RCC 7860 (cell line): ENCODE results near the gene TMEM131.
"Not testable (repeated sequence)": the region's sequence is repeated elsewhere in the genome, so short reads cannot be mapped to it uniquely, and the experiment has no call there.

Source experiments
- DNase-seq: peaks from one replicate; pipeline ENCODE4 v3.0.0-alpha.2; 2015; ENCODE audit warnings: low spot score
- FAIRE-seq: peaks from 2 replicates; lab custom pipeline; 2012; peaks lifted over from hg19 to GRCh38; lab: Jason Lieb, UNC

The TMEM131 gene

DNA sequence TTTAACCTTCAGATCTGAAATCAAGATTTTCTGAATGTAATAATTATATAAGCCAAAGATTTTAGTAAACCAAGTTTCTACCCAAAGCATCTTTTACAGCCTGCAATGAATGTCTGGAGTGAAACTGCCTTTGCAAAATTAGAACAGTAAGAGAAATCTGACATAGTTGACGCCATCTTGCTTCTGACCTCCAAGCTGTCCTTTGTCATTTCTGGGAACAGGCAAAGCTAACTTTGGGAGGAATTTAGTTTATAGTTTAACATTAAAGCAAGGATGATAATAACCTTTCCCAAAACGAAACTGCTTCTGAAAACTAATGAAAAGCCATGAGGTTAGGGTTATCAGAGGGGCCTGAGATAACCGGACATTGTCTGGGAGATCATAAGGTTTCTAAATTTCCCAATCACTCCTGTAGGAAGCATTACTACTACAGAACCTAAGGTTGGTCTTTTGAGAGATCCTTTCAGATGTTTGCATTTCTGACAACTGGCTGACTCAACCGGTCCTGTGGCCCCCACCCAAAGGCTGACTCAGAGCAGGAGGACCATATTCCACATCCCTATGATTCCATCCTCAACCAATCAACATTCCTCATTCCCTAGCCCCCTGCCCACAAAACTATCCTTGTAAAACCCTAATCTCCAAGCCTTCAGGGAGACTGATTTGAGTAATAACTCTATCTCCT lies 124.5 kb downstream of the TMEM131 start:
- DNase-seq (peak; percentile 73), FAIRE-seq (no peak)

DNA sequence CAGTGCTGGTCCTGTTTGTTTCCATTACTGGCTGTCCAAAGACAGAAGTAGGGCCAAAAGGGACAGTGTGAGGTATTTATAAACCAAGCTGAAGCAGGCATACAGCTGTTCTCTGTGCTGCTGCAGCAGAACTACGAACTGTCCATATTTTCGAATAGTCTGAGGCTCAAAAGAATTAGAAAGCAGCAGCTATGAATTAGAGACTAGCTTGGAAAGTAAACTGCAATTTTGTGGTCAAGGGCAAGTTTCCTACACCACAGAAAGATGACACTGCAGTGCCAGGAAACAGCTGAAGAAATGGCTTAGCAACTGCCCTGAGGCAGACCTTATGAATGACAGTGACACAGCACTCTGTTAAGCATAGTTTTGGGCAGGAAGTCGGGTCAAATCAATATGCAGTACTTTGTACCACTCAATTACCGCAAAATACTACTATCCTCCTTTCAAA lies 125.3 kb downstream of the TMEM131 start:
- peak; percentile 89 for FAIRE-seq
- DNase-seq: peak; percentile 83

DNA sequence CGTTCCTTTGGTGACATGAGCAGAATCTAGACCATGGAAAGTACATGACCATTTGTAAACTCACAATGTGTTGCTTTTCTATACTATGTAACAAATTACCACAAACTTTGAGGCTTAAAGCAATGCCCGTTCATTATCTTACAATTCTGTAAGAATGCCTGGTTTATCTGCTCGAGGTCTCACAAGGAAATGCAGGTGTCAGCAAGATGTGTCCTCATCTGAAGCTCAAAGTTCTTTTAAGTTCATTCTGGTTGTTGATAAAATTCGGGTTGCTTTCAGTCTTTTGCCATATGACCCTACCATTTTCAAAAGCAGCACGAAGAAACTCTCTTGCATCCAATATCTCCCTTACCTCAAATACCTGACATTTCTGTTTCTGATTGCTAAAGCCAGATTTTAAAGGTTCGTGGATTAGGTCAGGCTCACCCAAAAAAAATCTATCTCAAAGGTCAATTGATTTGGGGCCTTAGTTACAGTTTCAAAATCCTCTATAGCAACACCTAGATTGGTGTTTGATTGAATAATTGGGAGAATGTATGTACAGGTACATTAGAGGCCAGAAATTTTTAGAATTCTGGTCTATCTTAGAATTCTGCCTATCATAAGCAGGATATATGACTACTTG lies 125.9 kb downstream of the TMEM131 start:
- no peak for FAIRE-seq
- DNase-seq: no peak

DNA sequence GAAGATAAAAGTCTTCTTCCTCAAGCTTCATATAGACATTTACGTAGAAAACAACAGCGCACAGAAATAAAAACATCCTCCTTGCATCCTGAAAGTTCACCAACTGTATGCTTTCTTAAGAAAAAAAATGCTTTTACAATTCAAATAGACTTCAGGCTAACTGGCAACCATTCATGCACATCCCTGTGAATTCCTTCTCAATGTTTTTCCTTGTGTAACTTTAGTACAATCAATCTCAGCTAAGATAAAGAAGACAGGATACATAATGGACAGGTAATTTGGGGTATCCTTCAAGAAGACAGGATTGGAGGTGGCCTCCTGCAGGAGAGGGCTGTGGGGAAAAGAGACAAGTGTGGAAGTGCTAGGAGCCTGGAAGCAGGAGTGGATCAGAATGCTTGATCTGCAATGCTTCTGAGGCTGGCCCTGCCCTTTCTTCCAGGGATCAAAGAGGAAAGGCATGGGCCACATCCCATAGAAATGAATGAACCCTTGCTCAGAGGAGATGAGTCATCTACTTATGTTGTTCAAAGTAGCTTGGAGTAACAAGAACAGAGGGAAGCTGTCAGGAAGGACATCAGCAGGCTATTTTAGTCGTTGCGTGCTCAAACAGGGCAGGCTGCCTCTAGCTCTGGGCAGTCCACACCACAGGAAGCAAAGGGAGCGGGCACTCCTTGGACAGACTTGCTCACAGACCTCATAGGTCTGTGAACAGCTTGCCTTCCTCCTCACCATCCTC lies 126.6 kb downstream of the TMEM131 start:
- FAIRE-seq: peak; percentile 90

DNA sequence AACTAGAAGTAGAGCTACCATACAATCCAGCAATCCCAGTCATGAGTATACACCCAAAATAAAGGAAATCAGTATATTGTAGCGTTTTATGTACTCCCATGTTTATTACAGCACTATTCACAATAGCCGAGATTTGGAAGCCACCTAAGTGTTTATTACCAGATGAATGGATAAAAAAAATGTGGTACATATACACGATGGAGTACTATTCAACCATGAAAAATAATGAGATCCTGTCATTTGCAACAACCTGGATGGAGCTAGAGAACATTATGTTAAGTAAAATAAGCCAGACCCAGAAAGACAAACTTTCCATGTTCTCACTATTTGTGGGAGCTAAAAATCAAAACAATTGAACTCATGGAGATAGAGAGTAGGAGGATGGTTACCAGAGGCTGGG lies 131.9 kb downstream of the TMEM131 start:
- FAIRE-seq: no peak
- DNase-seq: no peak

More for the DNA sequence above, 126.6 kb downstream of the TMEM131 start:
- peak; percentile 98 for DNase-seq

DNA sequence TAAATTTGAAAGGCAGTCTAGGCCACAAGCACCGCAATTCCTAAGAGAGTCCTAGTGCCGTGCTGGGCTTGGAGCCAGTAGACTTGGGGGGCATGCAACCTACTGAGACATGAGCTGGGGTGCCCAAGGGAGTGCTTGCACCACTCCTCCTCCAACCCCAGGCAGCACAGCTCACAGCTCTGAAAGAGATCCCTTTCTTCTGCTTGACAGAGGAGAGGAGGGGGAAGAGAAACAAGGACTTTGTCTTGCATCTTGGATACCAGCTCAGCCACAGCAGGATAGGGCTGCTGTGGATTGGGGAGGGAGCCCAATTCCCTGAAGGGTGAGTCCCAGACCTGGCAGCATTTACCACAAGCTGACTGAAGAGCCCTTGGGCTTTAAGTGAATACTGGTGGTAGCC lies 134.6 kb downstream of the TMEM131 start:
- no peak for DNase-seq
- no peak for FAIRE-seq

DNA sequence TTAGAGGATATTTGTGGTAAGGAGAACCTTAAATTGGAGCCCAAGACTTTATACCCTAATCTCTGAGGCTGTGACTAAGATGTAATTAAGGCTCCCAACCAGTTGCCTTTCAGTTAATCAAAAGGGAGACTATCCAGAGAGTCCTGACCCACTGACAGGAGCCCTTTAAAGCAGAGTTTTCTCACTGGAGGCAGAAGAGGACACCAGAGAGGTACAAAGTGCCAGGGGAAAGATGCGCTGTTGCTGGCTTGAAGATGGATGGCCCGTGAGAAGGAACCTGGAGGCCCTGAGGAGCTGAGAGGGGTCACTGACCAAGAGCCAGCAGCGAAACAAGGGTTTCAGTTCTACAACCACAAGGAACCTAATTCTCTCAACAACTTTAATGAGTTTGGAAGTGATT lies 137.3 kb downstream of the TMEM131 start:
- FAIRE-seq (no peak), DNase-seq (no peak)

DNA sequence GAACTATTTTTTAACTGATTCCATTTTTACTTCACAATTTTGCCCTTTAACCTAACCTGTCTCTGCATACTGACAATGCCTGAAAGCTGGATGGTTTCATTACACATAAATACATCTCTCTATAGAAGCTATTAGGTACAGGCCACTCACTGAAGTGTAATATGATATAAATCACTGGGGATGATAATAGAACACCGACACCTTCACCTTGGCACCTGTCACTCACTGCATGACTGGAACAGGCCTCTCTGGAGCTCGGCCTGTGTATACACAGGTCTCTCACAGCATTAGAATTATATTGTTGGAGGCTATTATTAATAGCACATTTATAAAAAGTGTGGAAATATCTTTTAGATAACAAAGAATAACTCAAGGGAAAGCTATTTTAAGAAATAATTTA lies 138.2 kb downstream of the TMEM131 start:
- no peak for DNase-seq
- no peak for FAIRE-seq

DNA sequence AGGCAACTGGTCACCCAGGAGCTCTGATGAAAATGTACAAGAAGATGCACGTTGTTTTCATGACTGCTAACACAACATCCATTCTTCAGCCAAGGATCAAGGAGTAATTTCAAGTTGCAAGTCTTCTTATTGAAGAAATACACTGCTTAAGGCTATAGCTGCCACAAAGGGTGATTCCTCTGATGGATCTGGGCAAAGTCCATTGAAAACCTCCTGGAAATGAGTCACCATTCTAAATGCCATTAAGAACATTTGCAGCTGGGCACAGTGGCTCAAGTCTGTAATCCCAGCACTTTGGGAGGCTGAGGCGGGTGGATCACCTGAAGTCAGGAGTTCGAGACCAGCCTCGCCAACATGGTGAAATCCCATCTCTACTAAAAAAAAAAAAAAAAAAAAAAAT lies 142.7 kb downstream of the TMEM131 start:
- DNase-seq: peak; percentile 50
- not testable (repeated sequence) for FAIRE-seq

DNA sequence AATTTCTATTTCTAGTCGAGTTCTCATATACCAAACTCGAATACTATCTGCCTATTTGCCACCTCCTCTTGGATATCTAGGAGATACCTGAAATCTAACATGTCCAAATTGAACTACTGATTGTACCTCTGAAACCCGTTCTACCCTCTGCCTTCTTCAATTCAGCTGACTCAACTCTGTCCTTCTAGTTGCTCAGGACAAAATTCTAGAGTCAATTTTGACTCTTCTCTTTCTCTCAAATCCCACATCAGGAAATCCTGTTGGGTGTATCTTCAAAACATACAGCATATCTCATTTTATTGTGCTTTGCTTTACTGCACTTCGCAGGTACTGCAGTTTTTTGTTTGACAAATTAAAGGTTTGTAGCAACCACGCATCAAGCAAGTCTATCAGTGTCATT lies 144.6 kb downstream of the TMEM131 start:
- DNase-seq (no peak), FAIRE-seq (no peak)

DNA sequence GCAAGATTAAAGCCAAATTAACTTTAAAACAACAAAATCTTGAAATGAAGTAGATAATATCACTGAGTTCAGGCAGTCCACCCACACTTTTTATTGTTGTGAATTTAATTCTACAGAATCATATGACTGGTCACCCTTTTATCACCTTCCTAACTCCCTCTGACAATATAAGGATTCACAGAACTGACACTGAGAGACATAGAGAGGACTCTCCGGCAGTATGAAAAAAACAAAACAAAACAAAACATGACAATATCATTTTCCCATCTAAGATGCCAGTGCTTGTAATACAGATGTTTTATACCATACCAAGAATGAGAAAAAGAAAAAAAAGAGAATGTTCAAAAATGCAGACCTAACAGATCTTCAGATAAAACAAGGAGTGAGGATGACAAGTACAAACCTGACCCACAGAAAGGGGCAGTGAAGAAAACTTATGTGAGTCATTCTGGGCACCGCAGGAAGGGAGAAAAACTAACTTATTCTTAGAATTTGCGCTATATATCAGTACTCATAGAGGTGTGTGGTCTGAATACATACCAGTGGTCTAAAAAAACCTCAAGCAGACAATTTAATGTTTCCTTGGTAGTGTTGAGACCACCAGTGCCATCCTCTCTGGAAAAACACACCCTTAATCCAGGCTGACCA lies 145.7 kb downstream of the TMEM131 start:
- peak; percentile 88 for FAIRE-seq

DNA sequence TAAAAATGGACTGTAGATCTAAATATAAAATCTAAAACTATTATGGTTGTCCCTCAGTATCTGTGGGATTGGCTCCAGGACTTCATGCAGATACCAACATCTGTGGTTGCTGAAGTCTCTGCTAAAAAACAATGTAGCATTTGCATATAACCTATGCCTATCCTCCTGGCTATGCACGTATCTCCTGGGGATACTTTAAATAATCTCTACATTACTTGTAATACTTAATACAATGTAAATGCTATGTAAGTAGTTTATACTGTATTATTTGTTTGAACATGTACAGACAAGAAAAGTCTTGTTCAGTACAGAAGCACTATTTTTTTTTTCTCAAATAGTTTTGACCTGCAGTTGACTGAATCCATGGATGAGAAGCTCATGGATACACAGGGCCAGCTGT lies 147.4 kb downstream of the TMEM131 start:
- FAIRE-seq: no peak

More for the DNA sequence above, 145.7 kb downstream of the TMEM131 start:
- peak; percentile 63 for DNase-seq

DNA sequence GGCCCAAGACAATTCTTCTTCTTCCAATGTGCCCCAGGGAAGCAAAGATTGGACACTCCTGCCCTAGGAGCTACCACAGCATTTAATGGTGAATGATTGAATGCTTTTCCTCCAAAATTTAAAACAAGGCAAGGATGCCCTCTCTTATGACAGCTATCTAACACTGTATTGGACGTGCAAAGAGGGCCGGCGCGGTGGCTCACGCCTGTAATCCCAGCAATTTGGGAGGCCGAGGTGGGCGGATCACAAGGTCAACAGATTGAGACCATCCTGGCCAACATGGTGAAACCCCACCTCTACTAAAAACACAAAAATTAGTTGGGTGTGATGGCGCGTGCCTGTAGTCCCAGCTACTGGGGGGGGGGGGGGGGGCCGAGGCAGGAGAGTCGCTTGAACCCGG lies 149.0 kb downstream of the TMEM131 start:
- not testable (repeated sequence) for FAIRE-seq, DNase-seq

More for the DNA sequence above, 147.4 kb downstream of the TMEM131 start:
- DNase-seq: no peak

DNA sequence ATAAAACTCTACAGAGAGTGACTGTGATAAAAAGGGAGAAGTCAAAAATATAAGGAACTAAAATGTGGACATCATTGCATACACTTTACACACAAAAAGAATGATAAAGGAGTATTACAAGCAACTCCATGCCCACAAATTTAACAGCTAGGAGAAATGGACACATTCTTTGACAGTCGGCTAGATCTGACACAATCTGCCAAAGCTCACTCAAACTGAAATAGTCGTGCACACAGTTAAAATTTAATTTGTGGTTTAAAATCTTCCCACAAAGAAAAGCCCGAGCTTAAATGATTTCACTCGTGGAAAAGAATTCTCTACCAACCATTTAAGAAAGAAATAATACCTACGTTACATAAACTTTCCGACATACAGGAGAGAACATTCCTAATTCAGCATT lies 149.9 kb downstream of the TMEM131 start:
- FAIRE-seq (peak; percentile 87), DNase-seq (no peak)

DNA sequence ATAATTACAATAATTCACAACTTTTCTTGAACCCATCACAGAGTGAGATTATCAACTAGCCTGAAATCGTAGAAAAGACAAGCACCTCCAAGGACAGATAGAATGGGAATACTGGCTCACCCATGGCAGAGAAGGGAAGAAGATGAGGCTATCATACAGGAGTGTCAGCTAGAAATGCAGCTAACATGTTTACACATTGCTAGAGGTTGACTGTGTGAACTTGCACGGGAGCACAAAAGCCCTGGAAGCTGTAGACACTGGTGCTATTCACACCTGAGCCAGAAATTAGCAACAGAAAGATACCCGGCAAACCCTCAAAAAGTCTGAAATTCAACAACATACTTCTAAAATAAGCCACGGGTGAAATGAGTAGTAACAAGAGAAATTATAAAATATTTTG lies 150.6 kb downstream of the TMEM131 start:
- no peak for DNase-seq
- no peak for FAIRE-seq

DNA sequence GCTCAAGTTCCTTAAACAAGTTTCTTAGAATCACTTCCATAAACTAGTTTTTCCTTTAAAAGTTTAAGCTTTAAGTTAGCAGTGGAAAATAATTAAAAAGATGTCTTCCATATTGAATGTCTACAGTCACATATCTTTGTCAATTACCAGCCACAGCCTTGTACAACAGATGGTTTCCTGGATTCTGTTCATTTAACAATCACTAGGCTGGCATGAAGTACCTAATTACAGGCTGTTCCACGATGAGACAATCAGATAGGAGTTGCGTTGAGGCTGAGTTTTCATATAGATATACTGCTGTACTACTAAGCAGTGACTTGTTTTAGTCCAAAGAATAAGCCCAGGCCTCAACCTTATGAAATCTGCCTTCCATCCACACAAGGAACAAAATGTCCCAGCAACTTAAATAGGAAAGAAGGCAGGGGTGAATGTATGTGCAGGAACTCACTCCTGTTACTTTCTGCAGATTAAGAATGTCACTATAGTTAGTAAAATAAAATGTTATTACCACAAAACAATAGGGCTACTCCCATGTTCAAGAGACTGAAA lies 151.4 kb downstream of the TMEM131 start:
- FAIRE-seq (no peak), DNase-seq (no peak)

DNA sequence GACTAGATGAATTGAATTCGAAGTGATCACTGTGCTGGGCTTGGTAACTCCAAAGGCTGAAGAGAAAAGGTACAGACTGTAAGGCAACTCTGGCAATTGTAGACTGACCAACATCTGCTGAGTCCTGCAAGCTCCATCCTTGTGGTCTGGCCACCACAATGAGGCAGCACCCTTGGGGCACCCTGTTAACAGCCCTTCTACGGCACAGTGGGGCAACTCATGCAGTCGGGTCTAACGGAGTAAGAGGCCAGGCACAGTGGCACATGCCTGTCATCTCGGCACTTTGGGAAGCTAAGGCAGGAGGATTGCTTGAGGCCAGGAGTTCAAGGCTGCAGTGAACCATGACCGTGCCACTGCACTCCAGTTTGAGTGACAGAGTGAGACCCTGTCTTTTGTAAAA lies 155.6 kb downstream of the TMEM131 start:
- FAIRE-seq (no peak), DNase-seq (no peak)

DNA sequence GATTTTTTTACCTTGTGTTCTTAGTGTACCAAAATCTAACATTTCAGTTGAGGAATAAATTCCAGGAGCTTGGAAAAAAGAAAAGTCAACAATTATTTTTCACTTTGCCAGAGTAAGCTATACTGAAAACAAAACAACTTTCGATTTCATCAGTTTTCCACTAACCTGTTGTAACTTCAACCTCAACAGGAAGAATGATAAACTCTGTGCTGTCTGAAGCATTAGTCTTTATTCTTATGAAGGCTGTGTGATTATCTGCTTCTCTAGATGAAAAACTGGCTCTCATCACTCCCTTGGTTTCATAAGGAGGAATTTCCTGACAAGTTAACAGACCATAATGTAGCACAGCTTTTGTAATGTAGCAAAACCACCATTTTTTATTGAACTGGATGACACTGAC lies 161.1 kb downstream of the TMEM131 start:
- FAIRE-seq (no peak), DNase-seq (no peak)

DNA sequence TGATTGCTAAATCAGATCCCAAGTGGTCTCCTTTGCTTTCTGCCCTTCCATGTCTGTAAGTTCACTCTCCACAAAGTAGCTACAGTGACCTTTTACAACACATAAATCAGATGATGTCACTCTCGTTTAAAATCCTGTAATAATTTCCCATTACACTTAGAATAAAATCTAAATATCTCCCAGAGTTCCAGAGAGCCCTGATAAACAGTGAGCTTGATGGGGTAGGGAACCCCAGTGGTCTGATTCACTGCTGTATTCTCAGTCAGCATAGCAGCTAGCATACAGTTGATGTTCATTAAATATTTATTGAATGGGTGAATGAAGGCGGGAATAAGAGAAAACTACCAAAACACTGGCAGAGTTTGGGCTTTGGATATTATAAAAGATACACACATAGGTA lies 164.6 kb downstream of the TMEM131 start:
- no peak for DNase-seq
- no peak for FAIRE-seq

DNA sequence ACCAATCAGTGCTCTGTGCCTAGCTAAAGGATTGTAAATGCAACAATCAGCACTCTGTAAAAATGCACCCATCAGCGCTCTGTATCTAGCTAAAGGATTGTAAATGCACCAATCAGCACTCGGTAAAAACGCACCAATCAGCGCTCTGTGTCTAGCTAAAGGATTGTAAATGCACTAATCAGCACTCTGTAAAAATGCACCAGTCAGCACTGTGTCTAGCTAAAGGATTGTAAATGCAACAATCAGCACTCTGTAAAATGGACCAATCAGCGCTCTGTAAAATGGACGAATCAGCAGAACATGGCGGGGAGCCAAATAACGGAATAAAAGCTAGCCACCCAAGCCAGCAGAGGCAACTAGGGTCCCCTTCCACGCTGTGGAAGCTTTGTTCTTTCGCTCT lies 166.5 kb downstream of the TMEM131 start:
- FAIRE-seq, DNase-seq: not testable (repeated sequence)

DNA sequence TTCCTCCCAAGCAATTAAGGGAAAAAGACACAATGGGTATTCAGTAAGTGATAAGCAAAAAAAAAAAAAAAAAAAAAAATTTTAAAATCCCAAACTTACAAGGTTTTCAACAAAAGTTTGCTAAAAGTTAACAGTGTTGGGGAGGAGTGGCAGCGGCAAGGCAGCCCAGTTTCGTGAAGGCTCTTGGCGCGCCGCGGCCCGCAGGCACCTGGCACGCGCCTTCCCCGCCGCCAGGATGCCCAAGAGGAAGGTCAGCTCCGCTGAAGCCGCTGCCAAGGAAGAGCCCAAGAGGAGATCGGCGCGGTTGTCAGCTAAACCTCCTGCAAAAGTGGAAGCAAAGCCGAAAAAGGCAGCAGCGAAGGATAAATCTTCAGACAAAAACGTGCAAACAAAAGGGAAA lies 168.7 kb downstream of the TMEM131 start:
- not testable (repeated sequence) for DNase-seq, FAIRE-seq
